HEK293 (cell line): Measurements from ENCODE around the gene FOXB1.

Source experiments
- CTCF ChIA-PET: fragments of 350-600 bp; formaldehyde crosslinking; extraction: SDS; loops from one replicate; lab custom pipeline; 2021; ENCODE audit warnings: antibody characterized with exemption; lab: Yijun Ruan, JAX
- POLR2A ChIA-PET: fragments of 300-600 bp; formaldehyde crosslinking; extraction: SDS; loops from one replicate; lab custom pipeline; 2020; ENCODE audit warnings: antibody characterized with exemption, inconsistent platforms; lab: Yijun Ruan, JAX
- H3K27ac ChIP-seq: fragments of 200-500 bp; sonication (Bioruptor generic); 2 replicates; pipeline ENCODE4 v1.5.1; 2014; ENCODE audit warnings: low read depth, low read length, control low read depth, inconsistent platforms; ENCODE audit errors: extremely low read depth
- H3K36me3 ChIP-seq, 2 experiments: fragments of 200-500 bp in 1 of 2; sonication (Bioruptor generic) in 1 of 2; 1 replicate in 1 of 2; 2 replicates in 1 of 2; pipeline ENCODE4 v1.5.1; 2014 to 2017; ENCODE audit warnings: inconsistent platforms in 2 of 2, low read length in 2 of 2; ENCODE audit not compliant: control insufficient read depth in 2 of 2, insufficient read depth in 1 of 2
- H3K4me1 ChIP-seq: fragments of 200-500 bp; sonication (Bioruptor generic); 2 replicates; pipeline ENCODE4 v1.5.1; 2014; ENCODE audit warnings: mild to moderate bottlenecking, low read length, inconsistent platforms; ENCODE audit not compliant: control insufficient read depth, insufficient read depth
- H3K4me3 ChIP-seq: 2 replicates; pipeline ENCODE4 v1.5.1; 2011; ENCODE audit warnings: low read depth, mild to moderate bottlenecking, control low read depth, low read length, moderate library complexity
- H3K9me3 ChIP-seq: fragments of 200-500 bp; sonication (Bioruptor generic); 2 replicates; pipeline ENCODE4 v1.5.1; 2014; ENCODE audit warnings: low read depth, low read length, inconsistent platforms; ENCODE audit not compliant: control insufficient read depth, insufficient read depth
- MZF1 ChIP-seq: fragments of 450-650 bp; formaldehyde crosslinking; IDR thresholded peaks from 2 replicates; pipeline ENCODE4 v1.5.1; 2017; ENCODE audit warnings: missing biosample characterization, missing genetic modification characterization, borderline replicate concordance
- PRDM1 ChIP-seq: fragments of 450-650 bp; formaldehyde crosslinking; IDR thresholded peaks from 2 replicates; pipeline ENCODE4; 2016; ENCODE audit warnings: missing biosample characterization, missing genetic modification characterization
- PRDM10 ChIP-seq: fragments of 450-650 bp; formaldehyde crosslinking; IDR thresholded peaks from 2 replicates; pipeline ENCODE4 v1.5.1; 2016; ENCODE audit warnings: missing biosample characterization, missing genetic modification characterization
- WT1 ChIP-seq: fragments of 450-650 bp; formaldehyde crosslinking; IDR thresholded peaks from 2 replicates; pipeline ENCODE4 v1.5.1; 2016; ENCODE audit warnings: missing biosample characterization, missing genetic modification characterization
- ZBTB48 ChIP-seq: fragments of 450-650 bp; formaldehyde crosslinking; IDR thresholded peaks from 2 replicates; pipeline ENCODE4 v1.5.1; 2016; ENCODE audit warnings: missing biosample characterization, missing genetic modification characterization
- ZNF114 ChIP-seq: fragments of 450-650 bp; formaldehyde crosslinking; IDR thresholded peaks from 2 replicates; pipeline ENCODE4 v1.5.0; 2017; ENCODE audit warnings: missing biosample characterization, missing genetic modification characterization
- ZNF132 ChIP-seq: fragments of 450-650 bp; formaldehyde crosslinking; IDR thresholded peaks from 2 replicates; pipeline ENCODE4 v1.5.1; 2017; ENCODE audit warnings: missing biosample characterization, missing genetic modification characterization, borderline replicate concordance
- ZNF19 ChIP-seq: fragments of 450-650 bp; formaldehyde crosslinking; IDR thresholded peaks from 2 replicates; pipeline ENCODE4; 2016; ENCODE audit warnings: missing biosample characterization, missing genetic modification characterization, low read depth
- ZNF280D ChIP-seq: fragments of 450-650 bp; formaldehyde crosslinking; IDR thresholded peaks from 2 replicates; pipeline ENCODE4 v1.5.1; 2016; ENCODE audit warnings: missing biosample characterization, missing genetic modification characterization
- ZNF311 ChIP-seq: fragments of 450-650 bp; formaldehyde crosslinking; IDR thresholded peaks from 2 replicates; pipeline ENCODE4 v1.5.1; 2017; ENCODE audit warnings: missing biosample characterization, missing genetic modification characterization, borderline replicate concordance
- ZNF48 ChIP-seq: fragments of 450-650 bp; formaldehyde crosslinking; IDR thresholded peaks from 2 replicates; pipeline ENCODE4 v1.5.1; 2016; ENCODE audit warnings: missing biosample characterization, missing genetic modification characterization
- ZNF558 ChIP-seq: fragments of 450-650 bp; formaldehyde crosslinking; IDR thresholded peaks from 2 replicates; pipeline ENCODE4 v1.5.1; 2016; ENCODE audit warnings: missing biosample characterization, missing genetic modification characterization
- ZNF561 ChIP-seq: fragments of 450-650 bp; IDR thresholded peaks from 2 replicates; pipeline ENCODE4 v1.5.1; 2018; ENCODE audit warnings: missing biosample characterization, missing genetic modification characterization, borderline replicate concordance
- ZXDB ChIP-seq: fragments of 450-650 bp; formaldehyde crosslinking; IDR thresholded peaks from 2 replicates; pipeline ENCODE4 v1.5.1; 2016; ENCODE audit warnings: missing biosample characterization, missing genetic modification characterization
- TF ChIP-seq, protein P1 (sequence below): fragments of 450-650 bp; formaldehyde crosslinking; IDR thresholded peaks from 2 replicates; pipeline ENCODE4 v1.5.1; 2016; ENCODE audit warnings: missing biosample characterization, missing genetic modification characterization

Gene FOXB1

GRCh38 chr15:59998950-59999611 is 5.0 kb upstream of the FOXB1 start:
- ChIA-PET CTCF (interaction anchor here (2.3 kb wide), 1 partner anchor 82 kb away, joined by 10 read pairs; no protein-coding TSS in a partner anchor), POLR2A (no interaction called here)
- Histone ChIP-seq H3K4me1 (peaks cover 25% of the 10 kb centered on the region), H3K27ac (peak overlapping the region; percentile 9; the same call in 1 of the 2 replicates), H3K9me3 (no peaks in the 10 kb centered on the region), H3K36me3 (no peaks in the 10 kb centered on the region), H3K4me3 (no peak overlapping the region)
- TF ChIP-seq ZNF280D (tag by site-specific recombination) (no peak), MZF1 (tag by site-specific recombination) (peak; percentile 88), PRDM10 (peak; percentile 60; the same call in 1 of the 2 replicates), WT1 (tag by site-specific recombination) (0 out of 2 replicates have a peak, but pooled peaks have one; percentile 14)

- Histone ChIP-seq H3K9me3 (no peaks in the 10 kb centered on the region), H3K27ac (peak overlapping the region; percentile 90), H3K36me3 (no peaks in the 10 kb centered on the region), H3K4me3 (no peak overlapping the region), H3K4me1 (peaks cover 25% of the 10 kb centered on the region)
- POLR2A ChIA-PET: interaction anchor here (0.7 kb wide), 1 partner anchor 788 kb away, joined by 5 read pairs; no protein-coding TSS in a partner anchor
- CTCF ChIA-PET: no interaction called here
- TF ChIP-seq ZNF558 (tag by site-specific recombination) (no peak), ZBTB48 (tag by site-specific recombination) (no peak), ZNF311 (no peak), ZNF561 (tag by site-specific recombination) (no peak)
These were observed 4.4 kb upstream of the FOXB1 start for GRCh38 chr15:59999612-60000112.

GRCh38 chr15:60000113-60000823 is 3.8 kb upstream of the FOXB1 start:
- peaks cover 25% of the 10 kb centered on the region for H3K4me1 ChIP-seq
- no peaks in the 10 kb centered on the region for H3K36me3 ChIP-seq
- H3K4me3 ChIP-seq: no peak overlapping the region
- peak overlapping the region; percentile 90 for H3K27ac ChIP-seq
- no peaks in the 10 kb centered on the region for H3K9me3 ChIP-seq
- ChIA-PET POLR2A (interaction anchor here (0.7 kb wide), 1 partner anchor 789 kb away, joined by 5 read pairs; no protein-coding TSS in a partner anchor), CTCF (no interaction called here)
- TF ChIP-seq ZNF19 (tag by site-specific recombination): no peak
- TF ChIP-seq ZNF48 (tag by site-specific recombination): no peak
- TF ChIP-seq ZXDB (tag by site-specific recombination): no peak
- no peak for TF ChIP-seq ZNF114 (tag by site-specific recombination)
- TF ChIP-seq ZNF132 (tag by site-specific recombination): no peak
- TF ChIP-seq, protein P1, sequence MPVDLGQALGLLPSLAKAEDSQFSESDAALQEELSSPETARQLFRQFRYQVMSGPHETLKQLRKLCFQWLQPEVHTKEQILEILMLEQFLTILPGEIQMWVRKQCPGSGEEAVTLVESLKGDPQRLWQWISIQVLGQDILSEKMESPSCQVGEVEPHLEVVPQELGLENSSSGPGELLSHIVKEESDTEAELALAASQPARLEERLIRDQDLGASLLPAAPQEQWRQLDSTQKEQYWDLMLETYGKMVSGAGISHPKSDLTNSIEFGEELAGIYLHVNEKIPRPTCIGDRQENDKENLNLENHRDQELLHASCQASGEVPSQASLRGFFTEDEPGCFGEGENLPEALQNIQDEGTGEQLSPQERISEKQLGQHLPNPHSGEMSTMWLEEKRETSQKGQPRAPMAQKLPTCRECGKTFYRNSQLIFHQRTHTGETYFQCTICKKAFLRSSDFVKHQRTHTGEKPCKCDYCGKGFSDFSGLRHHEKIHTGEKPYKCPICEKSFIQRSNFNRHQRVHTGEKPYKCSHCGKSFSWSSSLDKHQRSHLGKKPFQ (tag by site-specific recombination): no peak
- TF ChIP-seq PRDM1: peak; percentile 57
